B cell (primary cell): ENCODE results near the gene SAMD4B. TPM values are rescaled to one million over a fixed set of nuclear protein-coding genes. Genes with fewer than 3 reads are reported as not detected.
"Not testable (repeated sequence)": the region's sequence is repeated elsewhere in the genome, so short reads cannot be mapped to it uniquely, and the experiment has no call there.

Experiments used
- ATAC-seq: fragments of 200-7000 bp; cut with Tn5 transposase; one replicate; pipeline ENCODE4 v1.10.0; 2021; ENCODE audit warnings: low read depth, mild to moderate bottlenecking, moderate number of reproducible peaks, moderate library complexity
- CTCF ChIA-PET: fragments of 350-600 bp; sonication (Branson Sonifier 250); formaldehyde crosslinking; loops from one replicate; lab custom pipeline; 2021; ENCODE audit warnings: antibody characterized with exemption, inconsistent platforms; lab: Charles Lee
- POLR2A ChIA-PET: fragments of 350-600 bp; sonication (Branson Sonifier 250); formaldehyde crosslinking; loops from one replicate; lab custom pipeline; 2021; ENCODE audit warnings: antibody characterized with exemption; lab: Charles Lee
- DNase-seq: peaks from one replicate; pipeline ENCODE4 v3.0.0; 2013
- H2AFZ ChIP-seq: 2 replicates; pipeline ENCODE4 v1.6.1; 2012; ENCODE audit warnings: mild to moderate bottlenecking, low read depth, low read length; ENCODE audit not compliant: insufficient read depth, poor library complexity, severe bottlenecking
- H3K27ac ChIP-seq, 2 donors: 1 replicate in 1 of 2; 2 replicates in 1 of 2; pipeline ENCODE4 v1.5.1; 2012 to 2013; ENCODE audit warnings: low read length in 2 of 2, mild to moderate bottlenecking in 2 of 2, moderate library complexity in 1 of 2
- H3K27me3 ChIP-seq, 4 experiments: fragments of 200-600 bp in 1 of 4; sonication (generic) in 1 of 4; replicated peaks in 1 of 4; 1 replicate in 2 of 4; 2 replicates in 2 of 4; pipeline versions ENCODE4 v1.6.1 to v1.7.0; 2013 to 2016; ENCODE audit warnings: low read length in 3 of 4, mild to moderate bottlenecking in 2 of 4, mixed read lengths in 1 of 4, moderate library complexity in 1 of 4; ENCODE audit not compliant: insufficient read depth in 4 of 4, control insufficient read depth in 3 of 4; ENCODE audit errors: control extremely low read depth in 1 of 4
- H3K36me3 ChIP-seq, 2 experiments: replicated peaks in 1 of 2; 1 replicate in 1 of 2; 2 replicates in 1 of 2; pipeline versions ENCODE4 v1.6.1 to v1.7.1; 2013; ENCODE audit warnings: low read length in 1 of 2; ENCODE audit not compliant: insufficient read depth in 2 of 2, control insufficient read depth in 1 of 2; ENCODE audit errors: control extremely low read depth in 1 of 2, extremely low read depth in 1 of 2
- H3K4me1 ChIP-seq, 2 donors: fragments of 200-600 bp in 1 of 2; sonication (generic) in 1 of 2; 1 replicate in 1 of 2; 2 replicates in 1 of 2; pipeline versions ENCODE4 v1.5.1 to v1.6.1; 2013 to 2017; ENCODE audit warnings: low read length in 2 of 2; ENCODE audit not compliant: control insufficient read depth in 2 of 2, insufficient read depth in 2 of 2
- H3K4me2 ChIP-seq: replicated peaks from 2 replicates; pipeline ENCODE3; 2012; ENCODE audit warnings: mild to moderate bottlenecking, low read depth, low read length; ENCODE audit not compliant: poor library complexity, severe bottlenecking
- H3K4me3 ChIP-seq, 5 experiments: fragments of 200-600 bp in 1 of 5; sonication (generic) in 1 of 5; 1 replicate in 3 of 5; 2 replicates in 2 of 5; pipeline versions ENCODE4 v1.5.1 to v1.7.0; 2011 to 2016; ENCODE audit warnings: low read length in 4 of 5, mild to moderate bottlenecking in 4 of 5, low read depth in 2 of 5, control low read depth in 1 of 5, moderate library complexity in 1 of 5; ENCODE audit not compliant: insufficient read depth in 1 of 5; ENCODE audit errors: control extremely low read depth in 1 of 5, extremely low read depth in 1 of 5
- H3K79me2 ChIP-seq: fragments of 200-600 bp; sonication (generic); one replicate; pipeline ENCODE4 v1.6.0; 2016; ENCODE audit warnings: low read length; ENCODE audit not compliant: control insufficient read depth, insufficient read depth
- H3K9ac ChIP-seq: fragments of 200-600 bp; sonication (generic); 2 replicates; pipeline ENCODE4 v1.6.1; 2017; ENCODE audit warnings: mild to moderate bottlenecking, low read length, moderate library complexity
- H3K9me3 ChIP-seq, 3 donors: one replicate each; pipeline versions ENCODE4 v1.6.1 to v1.7.1; 2013; ENCODE audit warnings: low read length in 2 of 3; ENCODE audit not compliant: control insufficient read depth in 2 of 3, insufficient read depth in 1 of 3; ENCODE audit errors: control extremely low read depth in 1 of 3
- H4K20me1 ChIP-seq: 2 replicates; pipeline ENCODE4 v1.6.0; 2012; ENCODE audit warnings: mild to moderate bottlenecking, low read length; ENCODE audit not compliant: insufficient read depth, control insufficient read depth, poor library complexity, severe bottlenecking
- H3K27ac Mint-ChIP-seq: one replicate; pipeline ENCODE4 v1.8.0; 2021; ENCODE audit warnings: mixed read lengths
- H3K27me3 Mint-ChIP-seq: one replicate; pipeline ENCODE4 v1.8.0; 2021; ENCODE audit warnings: mixed read lengths
- H3K4me1 Mint-ChIP-seq: one replicate; pipeline ENCODE4 v1.8.0; 2021; ENCODE audit warnings: mixed read lengths
- H3K4me3 Mint-ChIP-seq: one replicate; pipeline ENCODE4 v1.8.0; 2021; ENCODE audit warnings: mixed read lengths
- H3K9me3 Mint-ChIP-seq: one replicate; pipeline ENCODE4 v1.8.0; 2022; ENCODE audit warnings: mixed read lengths; ENCODE audit not compliant: insufficient read depth
- CTCF ChIP-seq: fragments of 200-600 bp; IDR thresholded peaks from one replicate; pipeline ENCODE4 v1.8.0; 2022; ENCODE audit warnings: antibody characterized with exemption, mild to moderate bottlenecking
- EZH2 ChIP-seq: IDR thresholded peaks from 2 replicates; pipeline ENCODE4 v1.6.1; 2012; ENCODE audit warnings: borderline replicate concordance, low read depth, mild to moderate bottlenecking, moderate library complexity, low read length; ENCODE audit not compliant: insufficient read depth, poor library complexity, severe bottlenecking
- WGBS: methylation state at CpG from one replicate; pipeline ENCODE4 v1.1.5; 2013; ENCODE audit warnings: missing lambda C conversion rate; ENCODE audit not compliant: insufficient coverage; 5-methylcytosine and 5-hydroxymethylcytosine counted together
- intact Hi-C: fragments of 100-400 bp; cut with micrococcal nuclease; formaldehyde crosslinking; loops from one replicate; pipeline ENCODE4 v1.10.0; 2022
- polyA plus RNA-seq: library from polyadenylated mRNA; depleted of rRNA; stranded (reverse); fragments of >200 nt; gene quantifications from 2 replicates; pipeline ENCODE4 v1.2.3, GENCODE V29; 2012
- total RNA-seq, 2 donors: library from RNA; stranded (reverse); fragments of 120-200 nt in 1 of 2; gene quantifications; 1 replicate in 1 of 2; 2 replicates in 1 of 2; pipeline versions ENCODE4 v1.2.3 to v1.2.4, GENCODE V29; 2013 to 2022

Gene SAMD4B
- total and polyA plus RNA-seq, 2 donors (not counting 1 experiment from before 2014, with no cell fraction given), result 87.3 to 90.0 TPM

- H3K27ac ChIP-seq, H3K9ac ChIP-seq, DNase-seq, H3K9me3 ChIP-seq, H3K4me2 ChIP-seq, H3K9me3 Mint-ChIP-seq, CTCF ChIA-PET, H4K20me1 ChIP-seq, ATAC-seq, H3K27me3 Mint-ChIP-seq, H2AFZ ChIP-seq, H3K27me3 ChIP-seq, H3K36me3 ChIP-seq: not testable (repeated sequence)
- Mint-ChIP-seq H3K4me3 (peak overlapping the region; percentile 47), H3K4me1 (peaks cover 64% of the 10 kb centered on the region), H3K27ac (peak overlapping the region; percentile 32)
- 84% methylated on average over 5 of the region's 7 CpGs for WGBS
- H3K79me2 ChIP-seq, result peaks cover 41% of the 10 kb centered on the region
- POLR2A ChIA-PET, result interaction anchor here (0.6 to 1.3 kb wide), 2 partner anchors 61 to 63 kb away, joined by 3 read pairs; no protein-coding TSS in a partner anchor
- intact Hi-C loops, result loop anchor here (5.0 kb wide), 2 partner anchors 192 to 1922 kb away; partner anchors contain the start of genes EID2B and HNRNPUL1
- H3K4me1 ChIP-seq, result peaks cover 42 to 55% of the 10 kb centered on the region in 2 donors
- H3K4me3 ChIP-seq, result peak overlapping the region in 1 of 5 experiments; percentile 98
These were observed 2.1 kb upstream of the SAMD4B start for GRCh38 chr19:39340156-39340555.

DNA sequence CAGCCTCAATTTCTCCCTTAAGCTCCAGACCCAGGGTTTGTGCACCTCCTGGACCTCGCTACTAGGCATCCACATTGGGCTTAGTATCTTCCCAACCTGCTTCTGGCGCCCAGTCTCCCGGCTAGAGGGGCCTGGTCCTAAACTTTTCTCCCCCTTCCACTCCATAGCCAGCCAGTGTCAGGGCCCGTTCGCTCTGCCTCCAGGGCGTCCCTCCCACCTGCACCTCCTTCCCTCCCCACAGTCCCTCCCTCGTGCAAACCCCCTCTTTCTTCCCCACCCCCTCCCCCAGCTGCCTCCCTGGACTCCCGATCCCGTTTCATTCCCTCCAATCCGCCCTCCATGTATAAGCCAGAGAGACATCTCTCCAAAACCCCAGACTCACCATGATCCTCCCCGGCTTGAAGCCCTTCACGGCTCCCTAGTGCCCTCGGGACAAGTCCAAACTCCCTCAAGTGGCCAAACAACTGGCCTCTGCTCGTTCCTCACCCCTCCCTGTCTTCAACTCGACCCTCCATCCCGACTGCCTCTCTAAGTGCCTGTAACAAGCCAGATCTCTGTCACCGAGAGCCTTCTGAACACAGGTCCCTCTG, 997 bp upstream of the SAMD4B start:
- POLR2A ChIA-PET, result interaction anchor here (0.7 to 1.9 kb wide), 5 partner anchors 57 to 94 kb away, joined by 3 to 10 read pairs (median 4); partner anchors contain the start of genes PLEKHG2, RPS16 and ZFP36
- Mint-ChIP-seq H3K4me3 (peak overlapping the region; percentile 97), H3K9me3 (no peaks in the 10 kb centered on the region), H3K27me3 (no peaks in the 10 kb centered on the region), H3K27ac (peak overlapping the region; percentile 95), H3K4me1 (peaks cover 65% of the 10 kb centered on the region)
- Histone ChIP-seq H3K27me3 (no peaks in the 10 kb centered on the region), H4K20me1 (peaks cover 8% of the 10 kb centered on the region), H3K9me3 (peaks cover 0 to 3% (median 0%) of the 10 kb centered on the region in 3 donors), H3K4me2 (peak overlapping the region; percentile 96), H3K4me3 (peak overlapping the region; percentile 88 to 98 (median 98)), H3K79me2 (peaks cover 50% of the 10 kb centered on the region), H3K9ac (peak overlapping the region; percentile 80), H2AFZ (peak overlapping the region; percentile 88), H3K27ac (peak overlapping the region; percentile 79), H3K4me1 (peaks cover 39 to 52% of the 10 kb centered on the region in 2 donors), H3K36me3 (peaks cover 0 to 14% of the 10 kb centered on the region in 2 experiments)
- intact Hi-C loops, result loop anchor here (1.0 to 5.0 kb wide), 5 partner anchors 13 to 1921 kb away; partner anchors contain the start of genes EID2B, HNRNPUL1, PAK4 and SUPT5H
- TF ChIP-seq CTCF (no peak), EZH2 (no peak)
- CTCF ChIA-PET, result interaction anchor here (1.0 to 1.1 kb wide), 3 partner anchors 29 to 219 kb away, joined by 3 to 4 read pairs (median 3); partner anchors contain the start of gene PLEKHG2
- ATAC-seq (no peak), DNase-seq (no peak)
- 2% methylated on average over 17 of the region's 17 CpGs for WGBS
